Choroid plexus epithelial cell (primary cell): ENCODE results near the gene SURF6.
"Not testable (repeated sequence)": the region's sequence is repeated elsewhere in the genome, so short reads cannot be mapped to it uniquely, and the experiment has no call there.

Experiments
- DNase-seq: peaks from one replicate; pipeline ENCODE4 v3.0.0-alpha.2; 2010; ENCODE audit warnings: low read depth
- H3K4me3 ChIP-seq: 2 replicates; pipeline ENCODE4 v1.5.1; 2011; ENCODE audit warnings: low read depth, mild to moderate bottlenecking, control low read depth, low read length, moderate library complexity
- TF ChIP-seq, protein P1 (sequence below): conservative IDR thresholded peaks from 2 replicates; pipeline ENCODE4 v1.5.1; 2011; ENCODE audit warnings: low read depth, mild to moderate bottlenecking, control low read depth, inconsistent platforms, low read length, moderate library complexity

The SURF6 gene

DNA sequence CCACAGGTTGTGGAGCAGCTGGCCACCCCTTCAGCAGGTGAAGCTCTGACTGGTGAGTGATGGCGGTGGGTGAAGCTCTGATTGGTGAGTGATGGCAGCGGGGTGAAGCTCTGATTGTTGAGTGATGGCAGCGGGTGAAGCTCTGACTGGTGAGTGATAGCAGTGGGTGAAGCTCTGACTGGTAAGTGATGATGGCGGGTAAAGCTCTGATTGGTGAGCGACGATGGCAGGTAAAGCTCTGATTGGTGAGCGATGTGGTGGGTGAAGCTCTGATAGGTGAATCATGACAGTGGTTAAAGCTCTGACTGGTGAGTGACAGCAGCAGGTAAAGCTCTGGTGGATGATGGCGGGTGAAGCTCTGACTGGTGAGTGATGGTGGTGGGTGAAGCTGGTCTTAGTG lies 51.6 kb downstream of the SURF6 start:
- no peak overlapping the region for H3K4me3 ChIP-seq
- TF ChIP-seq, protein P1, sequence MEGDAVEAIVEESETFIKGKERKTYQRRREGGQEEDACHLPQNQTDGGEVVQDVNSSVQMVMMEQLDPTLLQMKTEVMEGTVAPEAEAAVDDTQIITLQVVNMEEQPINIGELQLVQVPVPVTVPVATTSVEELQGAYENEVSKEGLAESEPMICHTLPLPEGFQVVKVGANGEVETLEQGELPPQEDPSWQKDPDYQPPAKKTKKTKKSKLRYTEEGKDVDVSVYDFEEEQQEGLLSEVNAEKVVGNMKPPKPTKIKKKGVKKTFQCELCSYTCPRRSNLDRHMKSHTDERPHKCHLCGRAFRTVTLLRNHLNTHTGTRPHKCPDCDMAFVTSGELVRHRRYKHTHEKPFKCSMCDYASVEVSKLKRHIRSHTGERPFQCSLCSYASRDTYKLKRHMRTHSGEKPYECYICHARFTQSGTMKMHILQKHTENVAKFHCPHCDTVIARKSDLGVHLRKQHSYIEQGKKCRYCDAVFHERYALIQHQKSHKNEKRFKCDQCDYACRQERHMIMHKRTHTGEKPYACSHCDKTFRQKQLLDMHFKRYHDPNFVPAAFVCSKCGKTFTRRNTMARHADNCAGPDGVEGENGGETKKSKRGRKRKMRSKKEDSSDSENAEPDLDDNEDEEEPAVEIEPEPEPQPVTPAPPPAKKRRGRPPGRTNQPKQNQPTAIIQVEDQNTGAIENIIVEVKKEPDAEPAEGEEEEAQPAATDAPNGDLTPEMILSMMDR, result no peak
- DNase-seq, result no peak

GRCh38 chr9:133283255-133284032 lies 52.5 kb downstream of the SURF6 start:
- H3K4me3 ChIP-seq, DNase-seq: not testable (repeated sequence)

DNA sequence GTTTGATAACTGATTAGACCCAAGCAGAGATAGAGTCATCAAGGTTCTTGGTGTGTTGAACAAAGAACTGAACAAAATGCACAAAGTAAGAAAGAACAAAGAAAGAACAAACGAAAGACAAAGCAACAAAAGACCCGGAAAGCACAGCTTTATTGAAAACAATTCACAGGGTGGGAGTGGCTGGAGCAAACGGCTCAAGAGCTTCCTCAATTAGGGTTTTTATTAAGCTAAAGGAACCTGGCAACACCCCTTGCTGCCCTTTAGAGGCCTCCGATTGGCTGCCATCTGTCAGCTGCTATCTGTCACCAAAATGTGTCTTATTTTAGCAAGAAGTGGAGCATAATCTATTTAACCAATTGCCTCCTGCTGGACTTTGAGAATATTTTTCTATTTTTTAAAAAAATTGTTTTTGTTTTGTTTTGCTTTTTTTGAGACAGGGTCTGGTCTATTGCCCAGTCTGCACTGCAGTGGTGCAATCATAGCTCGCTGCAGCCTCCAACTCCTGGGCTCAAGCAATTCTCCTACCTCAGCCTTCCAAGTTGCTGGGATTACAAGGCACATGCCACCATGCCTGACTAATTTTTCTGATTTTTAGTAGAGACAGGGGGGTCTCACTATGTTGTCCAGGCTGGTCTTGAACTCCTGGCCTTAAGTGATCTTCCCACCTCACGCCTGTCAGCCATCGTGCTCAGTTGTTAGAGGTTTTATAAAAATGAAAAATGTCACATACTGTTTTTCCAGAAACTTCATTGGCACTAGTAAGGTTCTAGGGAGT lies 53.3 kb downstream of the SURF6 start:
- TF ChIP-seq, protein P1, result no peak
- DNase-seq, result no peak
- H3K4me3 ChIP-seq, result no peak overlapping the region

DNA sequence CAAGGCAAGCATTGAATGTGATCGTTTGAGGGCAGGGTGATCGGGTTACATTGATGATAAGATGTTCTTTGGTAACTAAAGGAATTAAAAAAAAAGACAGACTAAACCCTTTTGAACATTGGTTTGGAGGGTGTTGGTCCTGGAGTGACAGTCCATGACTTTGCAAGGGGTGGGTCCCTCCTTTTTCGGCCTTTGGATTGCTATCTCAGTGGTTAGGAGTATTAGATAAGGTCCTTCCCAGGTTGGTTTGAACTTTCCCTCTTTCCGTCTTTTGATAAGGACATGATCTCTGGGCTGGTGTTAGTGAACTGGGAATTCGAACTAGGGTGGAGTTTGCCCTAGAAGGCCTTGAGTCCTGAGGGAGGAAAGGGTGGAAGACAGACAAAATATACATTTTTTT lies 55.6 kb downstream of the SURF6 start:
- TF ChIP-seq, protein P1, result no peak
- DNase-seq, result no peak

More for the DNA sequence above, 55.6 kb downstream of the SURF6 start:
- no peak overlapping the region for H3K4me3 ChIP-seq
